Measurements from ENCODE around the gene CEP164.
"Not testable (repeated sequence)": the region's sequence is repeated elsewhere in the genome, so short reads cannot be mapped to it uniquely, and the experiment has no call there.

Gene CEP164

DNA sequence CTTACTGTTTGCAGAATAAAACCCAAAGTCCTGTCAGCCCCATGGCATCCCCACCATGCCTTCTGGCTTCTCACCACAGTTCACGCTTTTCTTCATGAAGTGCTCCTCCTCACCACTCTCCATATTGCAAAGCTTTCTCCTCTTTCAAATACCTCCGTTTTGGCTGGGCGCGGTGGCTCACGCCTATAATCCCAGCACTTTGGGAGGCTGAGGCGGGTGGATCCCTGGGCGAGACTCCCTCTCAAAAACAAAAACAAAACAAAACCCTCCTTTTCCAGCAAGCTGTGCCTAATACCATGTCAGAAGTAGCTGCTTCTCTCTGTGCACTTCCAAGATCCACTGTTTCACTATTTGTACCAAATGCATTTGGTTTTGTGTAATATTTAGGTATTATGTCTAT is 18.3 kb upstream of the CEP164 start:
- DNase-seq = no peak

DNA sequence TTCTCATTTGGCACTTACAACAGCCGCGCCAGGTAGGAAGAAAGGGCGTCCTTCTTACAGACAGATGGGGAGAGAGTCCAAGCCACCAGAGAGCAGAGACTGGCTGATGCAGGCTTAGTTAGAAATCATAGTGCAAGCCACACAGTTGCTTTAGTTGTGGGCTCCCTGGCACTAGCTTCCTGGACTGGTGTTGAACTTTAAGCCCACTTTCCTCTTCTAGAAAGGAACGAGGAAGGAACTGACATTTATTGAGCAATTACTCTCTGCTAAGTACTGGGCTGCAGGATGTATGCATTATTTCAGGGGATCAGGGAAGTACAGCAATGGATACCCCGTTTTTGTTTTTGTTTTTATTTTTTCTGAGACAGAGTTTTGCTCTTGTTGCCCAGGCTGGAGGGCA is 14.6 kb upstream of the CEP164 start:
- DNase-seq = no peak

DNA sequence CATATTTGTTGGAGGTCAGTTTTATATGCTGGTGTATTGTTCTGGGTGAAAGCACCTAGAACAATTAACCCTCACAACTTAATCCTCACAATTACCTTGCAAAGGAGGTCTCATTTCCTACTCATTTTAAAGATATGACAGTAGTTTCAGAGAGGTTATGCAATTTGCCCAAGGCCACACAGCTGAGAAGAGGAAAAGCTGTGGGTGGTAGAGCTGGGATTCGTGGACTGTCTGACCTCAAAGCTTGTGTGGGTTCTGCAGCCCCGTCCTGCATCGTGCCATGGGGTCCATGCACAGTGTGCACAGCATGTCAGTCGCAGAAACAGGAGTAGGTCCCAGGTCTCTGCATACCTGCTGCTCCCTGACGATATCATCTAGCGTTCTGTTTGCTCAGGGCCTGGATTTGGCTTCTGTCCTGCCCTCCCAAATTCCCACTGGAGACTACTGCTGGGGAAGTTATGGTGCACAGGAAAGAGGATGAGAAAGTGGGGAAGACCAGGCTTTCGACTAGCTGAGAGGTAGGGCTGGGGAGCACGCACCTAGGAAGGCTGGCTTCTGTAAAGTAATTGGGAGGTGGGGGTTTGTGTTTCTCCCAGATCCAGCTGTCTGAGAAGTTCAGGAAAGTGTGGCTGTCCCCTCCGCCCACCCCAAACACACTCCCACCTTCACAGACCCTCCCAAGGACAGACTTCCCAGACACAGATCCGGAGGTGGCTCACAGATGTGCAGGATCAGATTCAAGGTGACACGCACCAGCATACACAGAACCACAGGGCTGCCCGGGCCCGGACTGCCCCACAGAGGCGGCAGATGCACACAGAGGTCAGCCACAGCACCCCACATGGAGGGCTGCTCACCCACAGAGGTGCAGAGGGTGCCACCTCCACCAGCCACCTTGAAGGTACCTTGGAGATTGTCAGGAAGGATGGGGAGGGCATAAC is 13.6 kb upstream of the CEP164 start:
- no peak for DNase-seq

DNA sequence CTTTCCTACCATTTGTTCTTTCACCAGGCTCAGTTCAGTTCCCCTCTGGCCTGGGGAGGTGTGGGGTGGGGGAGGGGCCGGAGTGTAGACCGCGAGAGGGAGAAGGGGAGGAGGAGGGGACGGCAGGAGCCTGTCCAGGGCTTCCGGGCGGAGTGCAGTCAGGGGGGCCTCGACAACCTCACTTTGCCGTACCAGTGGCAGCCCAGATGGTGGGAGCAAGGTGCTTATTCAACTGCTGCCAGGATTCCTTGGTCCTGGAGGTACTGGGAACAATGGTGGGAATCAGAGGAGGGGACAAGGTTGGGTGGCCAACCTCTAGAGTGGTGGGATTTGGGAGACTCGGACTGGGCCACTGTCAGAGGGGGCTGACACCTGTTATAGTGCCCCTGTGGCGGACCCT is 12.8 kb upstream of the CEP164 start:
- no peak for DNase-seq

DNA sequence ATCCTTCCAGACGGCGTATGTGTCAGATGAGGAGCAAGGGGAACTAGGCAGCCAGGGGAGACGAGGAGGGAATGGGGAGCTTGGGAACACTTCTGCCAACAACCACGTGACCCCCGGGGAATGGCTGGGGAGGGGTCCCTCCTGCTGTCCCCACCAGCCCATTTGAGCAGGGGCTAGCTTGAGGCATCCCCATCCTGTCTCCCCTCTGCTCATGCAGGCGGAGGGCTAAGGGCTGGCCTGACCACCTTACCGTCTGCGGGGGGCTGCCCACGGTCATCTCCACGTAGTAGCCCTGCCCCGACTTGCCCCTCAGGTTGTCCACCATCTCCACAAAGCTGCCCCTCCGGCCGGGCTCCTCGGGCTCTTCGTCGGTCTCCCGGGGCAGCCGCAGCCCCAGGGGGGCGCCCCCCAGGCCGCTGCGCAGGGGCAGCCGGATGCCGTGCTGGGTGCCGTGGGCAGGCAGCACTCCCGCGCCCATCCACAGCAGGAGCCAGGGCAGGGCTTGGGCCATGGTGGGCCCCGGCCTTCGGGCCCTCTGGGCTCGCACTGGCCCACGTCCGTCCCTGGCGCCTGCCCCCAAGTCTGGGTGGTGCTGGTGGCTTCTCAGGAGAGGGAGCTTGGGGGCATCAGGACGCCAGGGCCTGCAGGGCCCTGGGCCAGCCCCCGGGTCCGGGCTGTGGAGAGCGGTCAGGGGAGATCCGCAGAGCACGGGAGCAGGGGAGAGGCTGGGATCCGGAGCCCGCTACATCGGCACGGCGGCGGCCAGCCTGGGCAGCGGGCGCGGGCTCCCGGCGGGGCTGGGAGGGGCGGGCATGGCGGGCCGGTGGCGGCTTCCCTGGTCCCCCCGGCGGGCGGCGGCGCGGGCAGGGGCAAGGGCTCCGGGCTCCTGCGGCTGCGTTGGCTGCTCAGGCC is 12.1 kb upstream of the CEP164 start:
- peak; percentile 36 for DNase-seq

DNA sequence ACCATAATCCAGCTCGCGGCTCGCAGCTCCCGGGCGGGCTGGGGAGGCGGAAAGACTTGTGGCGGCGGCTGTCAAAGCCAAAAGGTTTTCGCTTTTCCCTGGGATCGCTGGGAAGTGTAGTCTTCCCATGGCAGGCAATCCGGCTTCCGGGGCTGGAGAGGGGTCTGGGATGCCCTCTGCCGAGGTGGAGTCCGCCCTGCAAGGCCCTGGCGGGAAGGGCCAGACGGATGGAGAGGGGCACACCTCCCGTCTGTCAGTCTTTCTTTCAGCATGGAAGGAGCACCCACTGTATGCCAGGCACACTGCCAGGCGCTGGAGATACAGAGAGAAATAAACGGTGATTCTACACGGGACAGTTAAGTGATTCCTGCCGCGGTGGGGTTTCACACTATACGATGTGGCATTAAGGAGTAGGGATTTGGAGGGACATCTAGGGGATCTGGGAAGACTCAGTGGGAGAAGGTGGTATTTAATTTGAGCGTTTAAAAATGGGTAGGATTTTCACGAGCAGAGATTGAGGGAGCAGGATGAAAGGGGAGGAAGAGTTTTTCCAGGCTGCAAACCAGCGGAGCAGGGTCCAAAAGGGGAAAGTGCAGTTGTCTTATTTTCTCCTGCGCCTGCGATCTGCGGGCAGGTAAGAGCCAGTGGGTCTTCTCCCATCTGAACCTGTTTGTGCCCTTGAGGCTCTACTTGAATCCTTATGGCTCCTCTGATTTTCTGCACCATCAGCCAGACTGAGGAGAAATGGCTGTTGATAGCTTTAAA is 11.3 kb upstream of the CEP164 start, which contains the start of gene BACE1:
Gene BACE1 (minus strand): TSS at position 60 of the 765 bp plus-strand sequence. CDS start 461 bp downstream, outside the sequence.
- DNase-seq = peak; percentile 93

DNA sequence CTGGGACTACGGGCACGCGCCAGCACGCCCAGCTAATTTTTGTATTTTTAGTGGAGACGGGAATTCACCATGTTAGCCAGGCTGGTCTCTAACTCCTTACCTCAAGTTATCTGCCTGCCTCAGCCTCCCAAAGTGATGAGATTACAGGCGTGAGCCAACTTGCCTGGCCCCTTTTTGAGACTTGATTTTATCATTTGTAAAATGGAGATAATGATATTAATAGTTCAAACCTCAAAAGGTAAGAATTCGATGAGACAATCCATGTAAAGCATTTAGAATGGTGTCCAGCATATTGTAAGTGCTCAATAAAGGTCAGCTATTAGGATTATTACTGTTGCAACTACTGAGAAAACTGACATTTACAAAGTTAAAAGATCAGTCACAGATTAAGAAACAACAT is 8.9 kb upstream of the CEP164 start:
- no peak for DNase-seq

DNA sequence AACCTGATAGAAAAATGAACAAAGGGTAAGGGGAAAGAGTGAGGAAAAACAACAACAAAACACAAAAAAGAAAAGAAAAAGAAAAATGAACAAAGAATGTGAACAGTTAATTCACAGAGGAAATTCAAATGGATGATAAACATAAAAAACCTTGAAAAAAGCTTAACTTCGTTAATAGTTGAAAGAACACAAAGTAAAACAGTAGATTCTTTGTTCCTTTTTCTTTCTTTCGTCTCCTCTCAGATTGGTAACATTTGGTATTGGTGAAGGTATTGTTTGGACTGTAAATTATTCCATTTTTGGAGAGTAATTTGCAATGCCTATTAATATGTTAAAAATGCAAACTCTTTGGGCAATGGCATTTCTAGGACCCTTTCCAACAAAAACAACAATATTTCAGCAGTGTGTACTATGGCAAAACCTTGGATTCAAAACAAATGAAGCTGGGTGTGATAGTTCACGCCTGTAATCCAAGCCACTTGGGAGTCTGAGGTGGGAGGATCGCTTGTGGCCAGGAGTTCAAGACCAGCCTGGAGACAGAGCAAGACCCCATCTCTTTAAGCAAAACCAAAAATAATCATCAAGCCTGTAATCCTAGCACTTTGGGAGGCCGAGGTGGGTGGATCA is 8.3 kb upstream of the CEP164 start:
- no peak for DNase-seq

DNA sequence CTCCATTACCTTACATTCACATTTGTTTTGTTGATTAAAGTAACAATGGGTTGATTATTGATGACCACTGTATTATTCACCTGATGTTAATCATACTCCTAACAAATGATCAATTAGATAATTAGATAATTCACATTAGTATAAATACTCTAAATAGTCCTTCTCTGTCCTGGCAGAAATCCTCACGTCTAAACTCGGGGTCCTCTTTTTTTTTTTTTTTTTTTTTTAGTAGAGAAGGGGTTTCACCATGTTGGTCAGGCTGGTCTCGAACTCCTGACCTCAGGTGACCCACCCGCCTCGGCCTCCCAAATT is 443 bp upstream of the CEP164 start:
- DNase-seq = not testable (repeated sequence)

DNA sequence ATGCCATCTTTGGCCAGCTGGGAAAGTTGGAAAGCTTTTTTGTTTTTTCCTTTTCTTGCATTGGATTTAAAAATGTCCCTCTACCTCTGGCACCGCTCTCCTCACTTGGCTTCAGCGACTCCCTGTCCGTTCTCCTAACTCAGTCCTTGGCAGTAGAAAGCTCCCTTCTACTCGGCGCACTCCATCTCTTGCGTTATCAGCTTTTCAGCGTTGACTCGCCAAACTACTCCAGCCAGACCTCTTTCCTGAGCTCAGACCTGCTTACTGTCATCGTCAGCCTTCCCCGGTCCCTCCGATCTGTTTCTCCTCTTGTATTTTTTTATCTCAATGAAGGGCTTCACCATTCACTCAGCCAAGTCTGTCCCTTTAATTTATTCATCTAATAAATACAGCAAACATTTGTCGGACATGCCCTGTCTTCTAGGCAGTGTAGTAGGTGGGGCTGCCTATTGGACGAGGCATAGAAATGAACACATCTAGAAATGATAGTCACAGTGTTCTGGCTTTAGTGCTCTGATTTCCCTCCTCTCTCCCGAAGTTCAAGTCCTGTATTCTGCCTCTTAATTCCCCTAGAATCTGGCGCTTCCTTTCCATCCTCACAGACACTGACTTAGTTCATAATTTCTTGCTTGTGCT is 839 bp downstream of the CEP164 start:
- no peak for DNase-seq

DNA sequence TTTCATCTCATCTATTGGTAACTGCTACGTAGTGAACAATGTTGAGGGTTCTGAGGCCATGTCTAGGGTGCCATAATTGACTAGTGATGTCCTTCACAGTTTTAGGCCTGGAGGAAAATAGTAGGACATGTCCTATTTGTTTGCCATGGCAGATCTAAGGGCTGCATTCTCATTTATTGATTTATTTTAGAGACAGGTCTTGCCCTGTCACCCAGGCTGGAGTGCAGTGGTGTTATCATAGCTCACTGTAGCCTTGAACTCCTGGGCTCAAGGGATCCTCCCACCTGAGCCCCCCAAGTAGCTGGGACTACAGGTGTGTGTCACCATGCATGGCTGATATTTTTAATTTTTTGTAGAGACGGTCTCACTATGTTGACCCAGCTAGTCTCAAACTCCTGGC is 5.2 kb downstream of the CEP164 start:
- DNase-seq = no peak

DNA sequence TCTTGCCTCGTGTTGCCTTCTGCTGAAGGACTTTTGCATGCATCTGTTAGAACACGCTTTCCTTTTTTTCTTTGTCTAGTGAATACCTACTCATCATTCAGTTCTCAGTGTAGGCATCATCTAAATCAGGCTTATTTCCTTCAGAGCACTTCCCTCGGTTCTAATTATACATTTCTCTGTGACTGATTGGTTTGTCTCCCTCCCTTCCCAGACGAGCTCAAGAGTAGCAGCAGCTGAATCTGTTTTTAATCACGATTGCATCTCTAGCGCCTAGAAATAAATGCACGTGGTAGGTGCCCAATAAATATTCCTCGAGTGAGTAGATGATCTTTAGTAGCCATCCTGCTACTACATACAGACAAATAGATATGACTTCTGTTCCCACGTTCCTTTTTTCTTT is 6.3 kb downstream of the CEP164 start:
- no peak for DNase-seq

DNA sequence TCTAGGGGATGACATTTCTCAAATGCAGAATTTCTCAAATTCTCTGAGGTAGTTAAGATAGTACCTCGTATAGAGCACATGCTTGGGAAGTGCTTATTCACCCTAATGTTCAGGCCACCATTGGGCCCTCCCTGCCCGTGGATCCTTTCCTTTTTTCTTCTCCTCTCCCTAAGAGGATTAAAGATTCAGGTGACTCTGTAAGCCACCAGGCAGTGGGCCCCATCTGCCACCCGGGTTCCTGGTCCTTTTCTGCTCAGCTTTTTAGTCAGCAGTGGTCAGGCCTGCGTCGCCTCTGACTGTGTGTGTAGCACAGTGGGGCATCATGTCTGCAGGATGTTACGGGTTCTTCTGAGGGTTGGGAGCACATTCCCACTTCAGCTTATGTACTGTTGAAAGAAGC is 7.2 kb downstream of the CEP164 start:
- no peak for DNase-seq

DNA sequence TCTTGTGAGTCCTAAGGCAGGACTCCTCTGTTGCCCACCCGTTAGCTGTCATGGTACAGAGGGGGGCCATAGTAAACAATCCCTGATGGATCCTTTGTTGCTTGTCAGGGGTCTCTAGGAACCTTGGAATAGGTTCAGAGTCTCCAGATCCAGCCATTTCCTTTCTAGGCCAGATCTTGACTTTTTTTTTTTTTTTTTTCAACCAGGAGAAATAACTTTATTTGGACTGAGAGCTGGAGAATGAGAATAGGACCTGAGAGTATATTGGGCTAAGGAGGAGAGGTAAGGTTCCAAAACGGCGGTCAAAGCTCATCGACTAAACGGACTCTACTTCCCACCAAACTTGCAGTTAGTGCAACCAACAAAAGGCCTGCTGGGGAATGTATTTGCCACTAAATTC is 7.7 kb downstream of the CEP164 start:
- DNase-seq = no peak

DNA sequence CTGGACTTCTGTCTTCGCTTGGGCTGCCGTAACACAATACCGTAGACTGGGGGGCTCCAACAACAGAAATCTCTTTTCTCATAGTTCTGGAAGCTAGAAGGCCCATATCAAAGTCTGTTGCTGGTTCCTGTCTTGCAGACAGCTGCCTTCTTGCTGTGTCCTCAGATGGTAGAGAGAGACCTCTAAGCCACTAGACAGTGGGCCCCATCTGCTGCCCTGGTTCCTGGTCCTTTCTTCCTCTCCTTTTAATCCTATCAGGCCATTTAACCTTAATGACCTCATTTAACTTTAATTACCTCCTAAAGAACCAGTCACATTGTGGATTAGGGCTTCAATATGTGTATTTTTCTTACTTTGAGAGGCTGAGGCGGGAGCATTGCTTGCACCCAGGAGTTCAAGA is 9.4 kb downstream of the CEP164 start:
- DNase-seq = no peak

DNA sequence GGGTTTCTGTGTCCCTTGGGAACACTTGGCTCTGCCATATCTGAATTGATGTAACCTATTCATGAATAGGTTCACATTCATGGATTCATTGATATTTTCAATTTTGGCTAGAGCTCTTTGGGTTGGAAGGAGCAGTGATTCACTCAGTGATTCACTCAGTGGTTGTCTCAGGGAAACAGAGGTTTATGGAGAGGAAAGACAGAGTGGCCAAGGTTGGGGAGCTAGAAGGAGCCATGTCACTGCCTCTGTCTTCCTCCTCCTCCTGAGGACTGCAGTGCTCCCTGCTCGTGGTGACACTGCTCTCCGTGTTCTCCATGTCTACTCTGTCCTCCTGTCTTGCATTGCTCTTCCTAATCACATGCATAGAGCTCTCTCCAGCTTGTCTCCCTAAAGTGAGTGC is 17.4 kb downstream of the CEP164 start:
- no peak for DNase-seq

DNA sequence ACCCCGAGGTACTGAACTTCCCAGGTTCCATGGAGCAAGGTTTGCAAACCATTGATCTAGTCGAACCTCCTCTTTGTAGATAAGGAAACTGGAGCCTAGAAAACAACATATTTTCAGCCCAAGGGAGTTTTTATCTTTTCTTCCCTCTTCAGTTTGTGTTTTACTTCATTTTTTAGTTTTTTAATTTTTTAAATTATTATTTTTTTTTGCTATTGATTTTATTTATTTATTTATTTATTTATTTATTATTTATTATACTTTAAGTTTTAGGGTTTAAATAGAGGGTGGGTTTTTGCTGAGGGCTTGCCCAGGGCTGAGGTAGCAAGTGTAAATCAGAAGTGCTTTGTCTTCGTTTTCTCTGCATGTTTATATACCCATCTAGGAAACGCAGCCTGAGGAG is 26.9 kb downstream of the CEP164 start:
- DNase-seq = no peak

DNA sequence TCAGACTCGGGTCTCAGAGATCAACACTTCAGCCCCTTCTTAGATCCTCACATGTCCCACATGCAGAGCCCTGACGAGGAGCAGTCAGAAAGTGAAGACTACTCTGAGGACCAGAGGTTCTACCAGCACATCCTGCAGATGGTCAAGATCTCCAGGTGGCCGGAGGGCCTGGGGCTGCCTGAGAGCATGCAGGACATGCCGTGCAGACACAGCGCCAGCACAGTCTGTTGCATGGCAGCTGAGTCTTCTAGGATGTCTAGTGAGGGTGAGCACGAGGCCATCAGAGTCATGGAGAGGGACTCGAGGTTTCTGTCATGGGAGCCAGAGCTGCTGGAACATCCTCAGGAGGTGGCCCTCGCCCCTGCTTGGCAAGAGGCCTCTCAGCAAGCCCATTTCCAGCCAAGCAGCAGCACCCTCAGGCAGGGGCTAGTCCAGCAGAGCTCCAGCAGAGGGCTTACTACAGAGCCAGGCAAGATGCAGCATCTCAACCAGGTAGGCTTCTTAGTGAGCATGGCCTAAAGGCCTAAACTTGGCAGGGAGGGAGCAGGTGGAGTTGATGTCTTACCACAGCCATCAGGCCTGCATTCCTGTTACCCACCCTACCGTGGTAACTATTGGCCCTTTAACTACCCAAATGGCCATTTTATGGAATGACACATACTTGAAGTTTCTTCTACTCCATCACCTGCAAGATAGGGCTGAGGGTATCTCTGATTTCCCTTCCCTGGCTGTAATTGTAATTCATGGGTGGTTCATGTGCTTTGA is 28.7 kb downstream of the CEP164 start:
- DNase-seq = no peak

DNA sequence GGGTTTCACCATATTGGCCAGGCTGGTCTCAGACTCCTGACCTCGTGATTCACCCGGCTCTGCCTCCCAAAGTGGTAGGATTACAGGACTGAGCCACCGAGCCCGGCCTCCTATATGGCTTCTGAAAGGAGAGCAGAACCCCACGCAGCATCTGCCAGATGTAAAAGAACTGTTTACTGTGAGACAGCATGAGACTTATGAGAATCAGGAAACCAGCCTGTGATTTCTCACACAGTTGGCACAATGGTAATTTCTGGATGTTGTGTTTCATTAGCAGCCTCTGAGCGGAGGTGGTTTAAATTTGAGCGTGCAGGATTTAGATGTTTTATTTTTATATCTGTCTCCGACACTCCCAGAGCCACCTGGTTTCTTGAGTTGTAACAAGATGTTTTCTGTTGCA is 33.8 kb downstream of the CEP164 start:
- no peak for DNase-seq

DNA sequence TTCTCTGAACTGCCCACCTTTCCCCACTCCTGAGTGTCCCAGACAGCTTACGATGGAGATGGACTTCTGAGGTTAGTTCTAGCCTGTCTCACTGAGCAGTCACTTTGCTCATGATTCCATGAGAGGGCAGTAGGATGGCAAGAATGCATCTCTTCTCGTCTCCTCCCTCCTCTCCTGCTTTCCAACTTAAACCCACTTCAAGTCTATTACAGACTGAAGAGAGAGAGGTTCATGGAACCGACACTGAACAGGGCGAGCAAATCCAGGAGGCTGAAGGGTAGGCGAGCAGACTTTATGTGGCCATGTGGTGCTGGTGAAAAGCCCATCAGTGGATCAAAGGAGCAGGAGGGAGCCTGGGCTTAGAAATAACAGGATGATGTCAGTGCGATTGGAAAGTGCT is 38.6 kb downstream of the CEP164 start:
- no peak for DNase-seq

DNA sequence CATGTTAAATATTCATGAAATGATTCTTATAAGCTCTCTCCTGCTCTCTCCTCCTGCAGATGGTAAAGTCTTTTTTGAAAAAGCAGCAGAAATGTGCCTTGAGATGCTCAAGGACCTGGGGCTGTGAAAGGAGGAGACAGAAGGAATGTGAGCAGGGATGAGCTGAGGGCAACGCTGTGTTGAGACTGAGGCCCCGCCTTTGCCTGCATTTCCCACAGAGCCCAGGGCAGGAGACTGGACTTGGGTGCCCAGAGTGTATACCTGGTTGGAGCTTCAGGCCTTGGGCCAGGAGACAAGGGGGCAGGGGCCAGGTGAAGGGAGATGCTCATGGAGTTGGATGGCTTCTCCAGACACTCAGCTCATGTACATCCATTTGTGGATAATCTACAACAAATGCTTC is 39.2 kb downstream of the CEP164 start:
- DNase-seq = no peak

All from femur (tissue), 1 donor.